ENCODE results near the gene INHBA. TPM values are rescaled to one million over a fixed set of nuclear protein-coding genes. Genes with fewer than 3 reads are reported as not detected.

INHBA gene
- total and polyA plus RNA-seq, 7 donors, result 0.23 to 5.5 (median 1.2) TPM

DNA sequence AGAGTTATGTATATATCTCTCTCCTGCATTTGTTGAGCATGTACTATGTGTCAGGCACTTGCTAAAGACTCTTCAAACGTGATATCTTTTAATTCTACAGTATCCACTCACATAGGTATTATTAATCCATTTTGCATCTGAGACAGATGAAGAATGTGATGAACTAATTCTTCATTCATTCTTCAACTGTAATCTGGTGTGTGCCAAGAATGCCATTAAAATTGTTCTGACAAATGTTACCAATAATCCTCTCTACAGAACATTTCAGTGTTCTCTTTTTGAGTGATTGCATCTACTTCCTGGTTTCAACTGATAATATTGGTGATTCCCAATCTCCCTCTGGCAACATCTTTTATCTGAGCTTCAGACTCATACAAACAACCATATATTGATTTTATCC, 18.0 kb upstream of the INHBA start:
- Histone ChIP-seq H3K9me3 (no peaks in the 10 kb centered on the region), H3K27me3 (no peaks in the 10 kb centered on the region), H3K4me1 (no peaks in the 10 kb centered on the region), H3K4me3 (no peak overlapping the region), H3K27ac (no peak overlapping the region), H3K36me3 (no peaks in the 10 kb centered on the region)
- DNase-seq, result no peak
- TF ChIP-seq EP300 (IDR thresholded peaks at IDR 0.05) (no peak), POLR2AphosphoS5 (IDR thresholded peaks at IDR 0.05) (no peak), POLR2A (IDR thresholded peaks at IDR 0.05) (no peak)
- TF ChIP-seq, protein P1, sequence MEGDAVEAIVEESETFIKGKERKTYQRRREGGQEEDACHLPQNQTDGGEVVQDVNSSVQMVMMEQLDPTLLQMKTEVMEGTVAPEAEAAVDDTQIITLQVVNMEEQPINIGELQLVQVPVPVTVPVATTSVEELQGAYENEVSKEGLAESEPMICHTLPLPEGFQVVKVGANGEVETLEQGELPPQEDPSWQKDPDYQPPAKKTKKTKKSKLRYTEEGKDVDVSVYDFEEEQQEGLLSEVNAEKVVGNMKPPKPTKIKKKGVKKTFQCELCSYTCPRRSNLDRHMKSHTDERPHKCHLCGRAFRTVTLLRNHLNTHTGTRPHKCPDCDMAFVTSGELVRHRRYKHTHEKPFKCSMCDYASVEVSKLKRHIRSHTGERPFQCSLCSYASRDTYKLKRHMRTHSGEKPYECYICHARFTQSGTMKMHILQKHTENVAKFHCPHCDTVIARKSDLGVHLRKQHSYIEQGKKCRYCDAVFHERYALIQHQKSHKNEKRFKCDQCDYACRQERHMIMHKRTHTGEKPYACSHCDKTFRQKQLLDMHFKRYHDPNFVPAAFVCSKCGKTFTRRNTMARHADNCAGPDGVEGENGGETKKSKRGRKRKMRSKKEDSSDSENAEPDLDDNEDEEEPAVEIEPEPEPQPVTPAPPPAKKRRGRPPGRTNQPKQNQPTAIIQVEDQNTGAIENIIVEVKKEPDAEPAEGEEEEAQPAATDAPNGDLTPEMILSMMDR (IDR thresholded peaks at IDR 0.05), result no peak
- intact Hi-C loops (cut with DNase I), result no loop called here
- 85 to 88% methylated on average over 1 of the region's 1 CpG for WGBS, 2 donors

DNA sequence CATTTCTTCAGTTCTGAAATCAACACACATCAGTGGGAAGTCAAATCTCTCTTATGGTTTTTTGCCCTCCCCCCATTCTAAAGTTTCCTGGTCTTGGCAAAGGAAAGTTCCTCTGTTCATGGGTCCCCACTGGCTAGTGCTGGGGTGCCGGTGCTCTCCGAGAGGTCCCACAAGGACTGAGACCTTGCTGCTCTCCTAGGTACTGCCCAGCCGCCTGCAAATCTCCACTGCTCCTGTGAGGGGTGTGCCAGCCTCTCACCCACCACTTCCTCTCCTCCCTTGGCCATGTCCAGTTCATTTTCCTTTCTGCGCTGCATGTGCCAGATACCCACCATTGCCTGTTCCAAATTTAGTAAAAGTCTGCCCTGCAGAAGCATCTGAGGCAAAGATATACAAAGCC, 17.2 kb upstream of the INHBA start:
- no peaks in the 10 kb centered on the region for H3K4me1 ChIP-seq
- no peaks in the 10 kb centered on the region for H3K27me3 ChIP-seq
- 94 to 96% methylated on average over 4 of the region's 4 CpGs for WGBS, 2 donors
- H3K36me3 ChIP-seq, result no peaks in the 10 kb centered on the region
- no peak overlapping the region for H3K27ac ChIP-seq
- intact Hi-C loops (cut with DNase I), result no loop called here
- H3K9me3 ChIP-seq, result no peaks in the 10 kb centered on the region
- H3K4me3 ChIP-seq, result no peak overlapping the region
- DNase-seq, result no peak
- TF ChIP-seq, protein P1 (IDR thresholded peaks at IDR 0.05), result no peak
- TF ChIP-seq POLR2AphosphoS5 (IDR thresholded peaks at IDR 0.05) (no peak), POLR2A (IDR thresholded peaks at IDR 0.05) (no peak), EP300 (IDR thresholded peaks at IDR 0.05) (no peak)

DNA sequence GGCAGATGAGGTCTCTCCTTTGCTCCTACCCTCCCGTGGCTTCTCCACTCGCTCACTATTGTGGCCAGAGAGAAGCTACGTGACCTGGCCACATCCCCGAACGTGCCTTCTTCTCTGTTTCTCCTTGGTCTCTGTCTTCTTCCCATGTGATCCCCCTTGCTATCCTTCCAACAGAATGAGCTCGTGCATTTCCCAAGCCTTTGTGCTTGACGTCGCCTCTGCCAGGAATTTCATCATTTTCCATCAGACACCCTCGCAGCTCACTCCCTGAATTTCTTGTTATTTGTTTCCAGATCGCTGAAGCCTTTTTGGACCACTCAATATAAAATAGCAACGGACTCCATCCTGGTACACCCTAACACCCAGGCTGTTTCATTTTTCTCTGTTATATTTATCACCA, 13.8 kb upstream of the INHBA start:
- intact Hi-C loops (cut with DNase I), result no loop called here
- no peak for DNase-seq

DNA sequence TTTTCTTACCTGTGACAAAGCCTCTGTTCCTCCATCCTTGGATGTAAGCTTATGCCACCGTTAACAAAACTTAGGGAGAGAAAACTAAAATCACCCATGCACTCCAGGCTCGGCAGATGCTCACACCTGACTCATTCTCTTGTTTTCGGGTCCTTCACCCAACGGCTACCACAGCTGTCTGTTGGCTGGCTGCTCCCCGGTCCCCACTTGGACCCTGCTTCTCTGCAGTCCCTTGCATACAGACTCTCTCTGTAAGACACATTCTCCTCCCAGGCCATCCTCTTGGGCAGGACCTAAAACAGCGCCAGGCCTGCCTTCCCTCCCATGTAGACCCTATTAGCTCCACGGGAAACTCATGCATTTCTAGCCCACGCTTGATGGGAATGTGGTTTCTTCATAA, 12.1 kb upstream of the INHBA start:
- WGBS, 2 donors, result 90% methylated on average over 8 of the region's 8 CpGs
- no peak for DNase-seq
- Histone ChIP-seq H3K36me3 (no peaks in the 10 kb centered on the region), H3K9me3 (no peaks in the 10 kb centered on the region), H3K27me3 (no peaks in the 10 kb centered on the region), H3K4me3 (no peak overlapping the region), H3K27ac (no peak overlapping the region), H3K4me1 (no peaks in the 10 kb centered on the region)
- intact Hi-C loops (cut with DNase I), result no loop called here
- TF ChIP-seq, protein P1 (IDR thresholded peaks at IDR 0.05), result no peak
- TF ChIP-seq EP300 (IDR thresholded peaks at IDR 0.05) (no peak), POLR2AphosphoS5 (IDR thresholded peaks at IDR 0.05) (no peak), POLR2A (IDR thresholded peaks at IDR 0.05) (no peak)

More for the DNA sequence above, 13.8 kb upstream of the INHBA start:
- Histone ChIP-seq H3K4me1 (no peaks in the 10 kb centered on the region), H3K9me3 (no peaks in the 10 kb centered on the region), H3K36me3 (no peaks in the 10 kb centered on the region), H3K4me3 (no peak overlapping the region), H3K27me3 (no peaks in the 10 kb centered on the region), H3K27ac (no peak overlapping the region)
- TF ChIP-seq, protein P1 (IDR thresholded peaks at IDR 0.05), result no peak
- TF ChIP-seq EP300 (IDR thresholded peaks at IDR 0.05) (no peak), POLR2A (IDR thresholded peaks at IDR 0.05) (no peak), POLR2AphosphoS5 (IDR thresholded peaks at IDR 0.05) (no peak)
- WGBS, 2 donors, result 85 to 87% methylated on average over 11 of the region's 11 CpGs
